ENCODE results near the gene IL12RB2.

DNA sequence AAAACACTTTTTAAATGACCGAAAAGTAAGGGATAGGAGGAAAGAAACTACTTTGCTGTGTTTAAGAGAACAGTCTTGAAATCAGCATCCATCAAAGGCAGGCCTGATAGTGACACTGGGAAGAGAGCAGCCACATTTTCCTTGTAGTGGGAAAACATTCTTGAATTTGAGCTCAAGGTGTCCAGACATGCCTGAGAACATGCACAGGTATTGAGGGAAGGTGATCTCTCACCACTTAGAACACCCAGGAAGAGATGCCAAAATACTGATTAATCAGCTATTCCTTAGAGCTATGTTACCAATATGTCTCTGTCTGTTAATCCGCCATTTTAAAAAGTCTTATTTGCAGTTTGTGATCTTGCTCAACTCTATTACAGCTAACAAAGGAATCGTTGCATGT is 25.9 kb downstream of the IL12RB2 start:
- TF ChIP-seq, protein P1, sequence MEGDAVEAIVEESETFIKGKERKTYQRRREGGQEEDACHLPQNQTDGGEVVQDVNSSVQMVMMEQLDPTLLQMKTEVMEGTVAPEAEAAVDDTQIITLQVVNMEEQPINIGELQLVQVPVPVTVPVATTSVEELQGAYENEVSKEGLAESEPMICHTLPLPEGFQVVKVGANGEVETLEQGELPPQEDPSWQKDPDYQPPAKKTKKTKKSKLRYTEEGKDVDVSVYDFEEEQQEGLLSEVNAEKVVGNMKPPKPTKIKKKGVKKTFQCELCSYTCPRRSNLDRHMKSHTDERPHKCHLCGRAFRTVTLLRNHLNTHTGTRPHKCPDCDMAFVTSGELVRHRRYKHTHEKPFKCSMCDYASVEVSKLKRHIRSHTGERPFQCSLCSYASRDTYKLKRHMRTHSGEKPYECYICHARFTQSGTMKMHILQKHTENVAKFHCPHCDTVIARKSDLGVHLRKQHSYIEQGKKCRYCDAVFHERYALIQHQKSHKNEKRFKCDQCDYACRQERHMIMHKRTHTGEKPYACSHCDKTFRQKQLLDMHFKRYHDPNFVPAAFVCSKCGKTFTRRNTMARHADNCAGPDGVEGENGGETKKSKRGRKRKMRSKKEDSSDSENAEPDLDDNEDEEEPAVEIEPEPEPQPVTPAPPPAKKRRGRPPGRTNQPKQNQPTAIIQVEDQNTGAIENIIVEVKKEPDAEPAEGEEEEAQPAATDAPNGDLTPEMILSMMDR (IDR thresholded peaks at IDR 0.05): no peak
- no peak for TF ChIP-seq POLR2A (IDR thresholded peaks at IDR 0.05)
